ENCODE results near the gene OAS1.
A peak's percentile ranks its signal among the peaks of the same experiment; 100 is the strongest.
"Not testable (repeated sequence)": the region's sequence is repeated elsewhere in the genome, so short reads cannot be mapped to it uniquely, and the experiment has no call there.

OAS1 gene

GRCh38 chr12:112930350-112930749 is 23.6 kb downstream of the OAS1 start:
- DNase-seq: no peak
- in situ Hi-C loops (cut with MboI; ENCODE audit: low pct_unique_long_range_greater_than_20kb, low sequenced_read_pairs): no loop called here

DNA sequence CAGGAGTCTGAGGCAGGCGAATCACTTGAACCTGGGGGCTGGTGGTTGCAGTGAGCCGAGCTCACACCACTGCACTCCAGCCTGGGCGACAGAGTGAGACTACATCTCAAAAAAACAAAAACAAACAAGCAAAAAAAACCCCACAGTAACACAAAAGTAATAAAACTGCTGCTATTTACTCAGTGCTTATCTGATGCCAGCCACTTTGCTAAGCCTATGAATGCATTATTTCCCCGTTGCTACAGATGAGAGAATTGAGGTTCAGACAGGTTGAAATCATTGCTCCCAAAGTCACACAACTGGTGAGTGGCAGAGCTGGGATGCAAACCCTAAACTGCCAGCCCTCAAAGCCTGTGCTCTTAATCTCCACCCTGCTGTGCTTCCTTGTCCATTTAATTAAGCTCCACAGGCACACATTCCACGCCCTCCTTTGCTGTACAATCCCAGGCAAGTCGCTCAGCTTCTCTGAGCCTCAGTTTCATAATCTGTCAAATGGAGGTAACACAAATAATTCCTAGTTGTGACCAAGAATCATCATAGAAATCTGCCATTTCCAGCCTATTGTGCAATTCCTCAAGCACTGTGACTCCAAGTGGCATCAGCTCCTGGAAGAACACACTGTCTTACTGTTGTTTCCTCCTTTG is 25.8 kb downstream of the OAS1 start:
- in situ Hi-C loops (cut with MboI; ENCODE audit: low pct_unique_long_range_greater_than_20kb, low sequenced_read_pairs): no loop called here
- DNase-seq: no peak

- in situ Hi-C loops (cut with MboI; ENCODE audit: low pct_unique_long_range_greater_than_20kb, low sequenced_read_pairs): no loop called here
- DNase-seq: no peak
Observed at GRCh38 chr12:112933129-112933505, 26.4 kb downstream of the OAS1 start.

GRCh38 chr12:112936264-112936663 is 29.5 kb downstream of the OAS1 start:
- DNase-seq: no peak
- in situ Hi-C loops (cut with MboI; ENCODE audit: low pct_unique_long_range_greater_than_20kb, low sequenced_read_pairs): no loop called here

GRCh38 chr12:112936927-112937326 is 30.2 kb downstream of the OAS1 start:
- DNase-seq: no peak

GRCh38 chr12:112937741-112938719 is 31.3 kb downstream of the OAS1 start, which contains the start of gene OAS3:
TSS of gene OAS3 (plus strand) at chr12:112938474. CDS start at chr12:112938531, 57 bp downstream.
- peak; percentile 81 for DNase-seq
- in situ Hi-C loops (cut with MboI; ENCODE audit: low pct_unique_long_range_greater_than_20kb, low sequenced_read_pairs): no loop called here

More at GRCh38 chr12:112936927-112937326, 30.2 kb downstream of the OAS1 start:
- in situ Hi-C loops (cut with MboI; ENCODE audit: low pct_unique_long_range_greater_than_20kb, low sequenced_read_pairs): no loop called here

DNA sequence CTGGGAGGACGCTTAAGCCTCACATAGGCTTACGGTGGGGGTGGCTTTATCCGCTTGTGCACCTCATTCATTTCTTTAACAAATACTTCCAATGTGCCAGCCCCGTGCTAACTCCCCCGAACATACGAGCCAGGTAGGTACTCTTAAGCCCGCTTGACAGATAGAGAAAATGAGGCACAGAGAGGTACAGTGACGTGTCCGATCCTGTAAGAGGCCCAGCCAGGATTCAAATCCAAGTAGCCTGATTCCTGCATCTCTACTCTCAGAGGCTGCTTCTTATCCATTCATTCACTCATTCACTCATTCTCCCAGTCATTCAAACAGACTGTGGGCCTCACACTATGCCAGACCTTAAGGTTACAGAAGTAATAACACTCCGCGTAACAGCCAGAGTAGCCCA is 32.0 kb downstream of the OAS1 start:
- no peak for DNase-seq
- in situ Hi-C loops (cut with MboI; ENCODE audit: low pct_unique_long_range_greater_than_20kb, low sequenced_read_pairs): no loop called here

GRCh38 chr12:112939761-112940381 is 33.1 kb downstream of the OAS1 start:
- peak; percentile 31 for DNase-seq
- in situ Hi-C loops (cut with MboI; ENCODE audit: low pct_unique_long_range_greater_than_20kb, low sequenced_read_pairs): no loop called here

- no peak for DNase-seq
- in situ Hi-C loops (cut with MboI; ENCODE audit: low pct_unique_long_range_greater_than_20kb, low sequenced_read_pairs): no loop called here
Observed at GRCh38 chr12:112941528-112942335, 35.0 kb downstream of the OAS1 start.

DNA sequence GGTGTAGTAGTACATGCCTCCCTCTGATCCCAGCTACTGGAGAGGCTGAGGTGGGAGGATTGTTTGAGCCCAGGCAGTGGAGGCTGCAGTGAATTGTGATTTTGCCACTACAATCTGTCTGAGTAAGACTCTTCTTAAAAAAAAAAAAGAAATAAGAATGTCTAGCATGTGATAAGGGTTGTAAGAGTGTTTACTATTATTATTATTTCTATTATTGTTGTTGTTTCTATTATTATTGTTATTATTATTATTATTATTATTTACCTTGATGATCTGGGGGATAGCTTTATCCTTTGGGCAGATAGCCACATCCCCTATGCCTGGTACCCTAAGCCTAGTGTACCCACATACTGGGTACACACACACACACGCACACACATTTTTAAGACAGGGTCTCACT is 35.8 kb downstream of the OAS1 start:
- in situ Hi-C loops (cut with MboI; ENCODE audit: low pct_unique_long_range_greater_than_20kb, low sequenced_read_pairs): no loop called here
- DNase-seq: no peak

GRCh38 chr12:112944024-112944690 is 37.4 kb downstream of the OAS1 start:
- in situ Hi-C loops (cut with MboI; ENCODE audit: low pct_unique_long_range_greater_than_20kb, low sequenced_read_pairs): no loop called here
- no peak for DNase-seq

DNA sequence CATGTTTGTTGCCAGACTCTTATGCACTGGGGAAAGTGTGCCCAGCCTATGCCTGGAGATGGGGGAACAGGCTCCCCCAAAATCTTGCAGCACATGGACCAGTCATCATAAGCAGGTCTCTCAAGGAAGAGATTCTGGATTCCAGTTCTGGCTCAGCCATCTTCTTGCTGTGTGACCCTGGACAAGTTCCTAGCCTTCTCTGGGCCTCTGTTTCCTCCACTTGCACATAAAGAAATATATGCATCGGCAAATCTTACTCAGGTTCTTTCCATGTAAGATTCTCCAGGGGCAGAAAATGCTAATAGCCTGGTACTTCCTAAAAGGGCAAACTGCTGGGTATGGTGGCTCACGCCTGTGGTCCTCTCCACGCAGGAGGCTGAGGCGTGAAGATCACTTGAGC is 38.8 kb downstream of the OAS1 start:
- no peak for DNase-seq
- in situ Hi-C loops (cut with MboI; ENCODE audit: low pct_unique_long_range_greater_than_20kb, low sequenced_read_pairs): no loop called here

DNA sequence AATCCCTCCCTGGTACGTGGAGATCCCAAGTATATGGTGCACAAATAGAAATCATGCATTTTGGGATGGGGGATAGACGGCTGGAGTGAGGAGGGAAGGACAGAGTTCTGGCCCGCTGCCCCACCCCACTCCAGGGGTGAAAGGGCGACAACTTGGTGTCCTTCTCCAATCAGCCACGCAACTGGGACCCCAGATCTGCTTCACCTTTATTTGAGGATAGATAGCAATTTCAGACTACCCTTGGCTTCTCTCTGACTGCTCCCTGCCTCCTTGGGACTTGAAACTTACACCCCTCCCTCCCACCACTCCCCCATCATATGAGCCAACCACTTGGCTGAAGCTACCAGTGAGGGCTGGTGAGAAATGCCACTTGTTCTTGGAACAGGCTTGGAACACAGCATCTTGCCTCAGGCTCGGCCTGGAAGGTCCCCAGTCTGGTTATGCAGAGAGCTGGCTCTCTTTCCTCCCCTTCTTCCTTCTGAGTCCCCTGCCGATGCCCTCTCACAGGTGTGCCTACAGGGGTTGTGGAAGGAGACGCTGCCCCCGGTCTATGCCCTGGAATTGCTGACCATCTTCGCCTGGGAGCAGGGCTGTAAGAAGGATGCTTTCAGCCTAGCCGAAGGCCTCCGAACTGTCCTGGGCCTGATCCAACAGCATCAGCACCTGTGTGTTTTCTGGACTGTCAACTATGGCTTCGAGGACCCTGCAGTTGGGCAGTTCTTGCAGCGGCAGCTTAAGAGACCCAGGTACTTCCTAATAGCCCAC is 39.7 kb downstream of the OAS1 start:
- no peak for DNase-seq
- in situ Hi-C loops (cut with MboI; ENCODE audit: low pct_unique_long_range_greater_than_20kb, low sequenced_read_pairs): no loop called here

- DNase-seq: no peak
- in situ Hi-C loops (cut with MboI; ENCODE audit: low pct_unique_long_range_greater_than_20kb, low sequenced_read_pairs): no loop called here
Observed at GRCh38 chr12:112947314-112947713, 40.6 kb downstream of the OAS1 start.

DNA sequence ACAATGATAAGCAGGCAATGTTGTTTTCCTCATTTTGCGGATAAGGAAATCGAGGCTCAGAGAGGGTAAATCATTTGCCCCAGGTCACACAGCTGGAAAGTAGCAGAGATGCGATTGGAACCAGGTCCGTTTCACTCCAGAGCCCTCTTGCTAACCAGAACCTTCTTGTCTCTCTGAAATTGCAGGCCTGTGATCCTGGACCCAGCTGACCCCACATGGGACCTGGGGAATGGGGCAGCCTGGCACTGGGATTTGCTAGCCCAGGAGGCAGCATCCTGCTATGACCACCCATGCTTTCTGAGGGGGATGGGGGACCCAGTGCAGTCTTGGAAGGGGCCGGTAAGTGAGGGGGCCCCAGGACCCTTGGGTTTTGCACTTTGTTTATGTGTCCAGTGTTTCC is 41.0 kb downstream of the OAS1 start:
- DNase-seq: no peak

DNA sequence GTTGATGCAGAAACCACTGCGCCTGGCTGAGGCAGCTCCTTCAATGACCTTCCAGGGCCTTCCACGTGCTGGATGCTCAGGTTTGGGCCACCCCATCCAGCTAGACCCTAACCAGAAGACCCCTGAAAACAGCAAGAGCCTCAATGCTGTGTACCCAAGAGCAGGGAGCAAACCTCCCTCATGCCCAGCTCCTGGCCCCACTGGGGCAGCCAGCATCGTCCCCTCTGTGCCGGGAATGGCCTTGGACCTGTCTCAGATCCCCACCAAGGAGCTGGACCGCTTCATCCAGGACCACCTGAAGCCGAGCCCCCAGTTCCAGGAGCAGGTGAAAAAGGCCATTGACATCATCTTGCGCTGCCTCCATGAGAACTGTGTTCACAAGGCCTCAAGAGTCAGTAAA is 42.0 kb downstream of the OAS1 start:
- in situ Hi-C loops (cut with MboI; ENCODE audit: low pct_unique_long_range_greater_than_20kb, low sequenced_read_pairs): no loop called here
- no peak for DNase-seq

More for the DNA sequence above, 41.0 kb downstream of the OAS1 start:
- in situ Hi-C loops (cut with MboI; ENCODE audit: low pct_unique_long_range_greater_than_20kb, low sequenced_read_pairs): no loop called here

- DNase-seq: no peak
- in situ Hi-C loops (cut with MboI; ENCODE audit: low pct_unique_long_range_greater_than_20kb, low sequenced_read_pairs): no loop called here
Observed at GRCh38 chr12:112950701-112951100, 43.9 kb downstream of the OAS1 start.

DNA sequence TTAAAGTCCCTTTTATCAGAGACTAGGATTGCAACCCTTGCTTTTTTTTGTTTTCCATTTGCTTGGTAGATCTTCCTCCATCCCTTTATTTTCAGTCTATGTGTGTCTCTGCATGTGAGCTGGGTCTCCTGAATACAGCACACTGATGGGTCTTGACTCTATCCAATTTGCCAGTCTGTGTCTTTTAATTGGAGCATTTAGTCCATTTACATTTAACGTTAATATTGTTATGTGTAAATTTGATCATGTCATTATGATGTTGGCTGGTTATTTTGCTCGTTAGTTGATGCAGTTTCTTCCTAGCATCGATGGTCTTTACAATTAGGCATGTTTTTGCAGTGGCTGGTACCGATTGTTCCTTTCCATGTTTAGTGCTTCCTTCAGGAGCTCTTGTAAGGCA is 50.4 kb downstream of the OAS1 start:
- DNase-seq; in situ Hi-C loops (cut with MboI; ENCODE audit: low pct_unique_long_range_greater_than_20kb, low sequenced_read_pairs): not testable (repeated sequence)
